ENCODE results near the gene CAV1.

DNA sequence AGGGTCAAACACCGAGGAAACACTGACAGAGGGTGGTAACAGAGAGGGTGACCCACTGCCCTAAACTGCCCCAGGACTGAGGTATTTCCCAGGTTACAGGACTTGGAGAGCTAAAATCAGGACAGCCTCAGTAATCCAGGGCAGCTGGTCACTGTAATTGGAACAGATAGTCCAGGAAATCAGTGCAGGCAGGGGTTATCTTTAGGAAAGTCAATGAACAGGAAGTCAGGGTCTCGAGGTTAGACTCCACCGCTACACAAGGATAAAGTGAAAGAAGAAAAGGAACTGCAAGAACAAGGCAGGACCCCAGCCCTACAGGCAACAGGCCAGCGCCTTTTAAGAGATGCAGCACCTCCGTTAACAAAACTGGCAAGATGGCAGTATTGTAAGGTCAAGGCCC, 61.1 kb downstream of the CAV1 start:
- TF ChIP-seq, protein P1, sequence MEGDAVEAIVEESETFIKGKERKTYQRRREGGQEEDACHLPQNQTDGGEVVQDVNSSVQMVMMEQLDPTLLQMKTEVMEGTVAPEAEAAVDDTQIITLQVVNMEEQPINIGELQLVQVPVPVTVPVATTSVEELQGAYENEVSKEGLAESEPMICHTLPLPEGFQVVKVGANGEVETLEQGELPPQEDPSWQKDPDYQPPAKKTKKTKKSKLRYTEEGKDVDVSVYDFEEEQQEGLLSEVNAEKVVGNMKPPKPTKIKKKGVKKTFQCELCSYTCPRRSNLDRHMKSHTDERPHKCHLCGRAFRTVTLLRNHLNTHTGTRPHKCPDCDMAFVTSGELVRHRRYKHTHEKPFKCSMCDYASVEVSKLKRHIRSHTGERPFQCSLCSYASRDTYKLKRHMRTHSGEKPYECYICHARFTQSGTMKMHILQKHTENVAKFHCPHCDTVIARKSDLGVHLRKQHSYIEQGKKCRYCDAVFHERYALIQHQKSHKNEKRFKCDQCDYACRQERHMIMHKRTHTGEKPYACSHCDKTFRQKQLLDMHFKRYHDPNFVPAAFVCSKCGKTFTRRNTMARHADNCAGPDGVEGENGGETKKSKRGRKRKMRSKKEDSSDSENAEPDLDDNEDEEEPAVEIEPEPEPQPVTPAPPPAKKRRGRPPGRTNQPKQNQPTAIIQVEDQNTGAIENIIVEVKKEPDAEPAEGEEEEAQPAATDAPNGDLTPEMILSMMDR (IDR thresholded peaks at IDR 0.05) = no peak
- TF ChIP-seq POLR2A (IDR thresholded peaks at IDR 0.05) = no peak

All from testis (tissue), 2 donors.